GM18498 (cell line): ENCODE results near the gene RAI1.

Experiments used
- ATAC-seq: cut with Tn5 transposase; IDR thresholded peaks from one replicate; pipeline ENCODE4 v1.9.1; 2021; ENCODE audit warnings: mild to moderate bottlenecking, moderate library complexity; ENCODE audit not compliant: unreplicated experiment

Gene RAI1

DNA sequence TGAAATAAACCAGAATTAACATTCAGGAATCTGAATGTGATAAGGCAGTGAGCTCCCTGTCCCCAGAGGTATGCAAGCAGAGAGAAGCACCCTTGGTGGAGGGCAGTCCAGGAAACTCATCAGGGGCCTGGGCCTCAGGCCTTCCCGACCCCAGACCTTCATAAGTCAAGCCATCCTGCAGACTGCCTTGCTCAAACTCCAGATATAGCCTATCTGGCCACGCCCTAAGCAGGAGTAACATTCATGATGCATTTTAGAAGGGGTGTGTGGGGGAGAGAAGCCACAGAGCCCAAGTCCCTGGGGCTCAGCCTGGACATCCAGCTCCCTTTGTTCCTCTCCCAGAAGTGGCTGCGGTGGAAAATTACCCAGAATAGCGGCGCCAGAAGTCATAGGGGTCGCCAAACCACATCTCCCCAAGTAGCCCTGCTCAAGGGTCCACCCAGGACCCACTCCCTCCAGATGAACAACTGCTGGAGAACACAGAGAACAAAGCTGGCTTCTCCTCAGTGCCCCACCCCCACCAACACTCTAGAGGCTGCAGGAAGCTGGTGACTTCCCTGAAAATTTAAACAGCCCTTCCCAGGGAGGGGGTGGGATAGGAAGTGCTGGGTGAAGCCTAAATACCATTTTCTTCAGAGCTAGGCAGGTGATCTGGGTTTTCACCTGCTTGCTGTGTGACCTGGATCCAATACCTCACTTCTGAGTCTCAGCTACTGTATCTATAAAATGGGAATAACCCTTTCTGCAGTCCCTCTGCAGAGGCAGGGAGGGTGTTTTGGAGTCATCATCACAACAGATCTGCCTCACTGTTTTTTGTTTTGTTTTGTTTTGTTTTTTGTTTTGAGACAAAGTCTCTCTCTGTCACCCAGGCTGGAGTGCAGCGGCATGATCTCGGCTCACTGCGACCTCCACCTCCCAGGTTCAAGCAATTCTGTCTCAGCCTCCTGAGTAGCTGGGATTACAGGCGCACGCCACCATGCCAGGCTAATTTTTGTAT lies 157.0 kb downstream of the RAI1 start:
- no peak for ATAC-seq

DNA sequence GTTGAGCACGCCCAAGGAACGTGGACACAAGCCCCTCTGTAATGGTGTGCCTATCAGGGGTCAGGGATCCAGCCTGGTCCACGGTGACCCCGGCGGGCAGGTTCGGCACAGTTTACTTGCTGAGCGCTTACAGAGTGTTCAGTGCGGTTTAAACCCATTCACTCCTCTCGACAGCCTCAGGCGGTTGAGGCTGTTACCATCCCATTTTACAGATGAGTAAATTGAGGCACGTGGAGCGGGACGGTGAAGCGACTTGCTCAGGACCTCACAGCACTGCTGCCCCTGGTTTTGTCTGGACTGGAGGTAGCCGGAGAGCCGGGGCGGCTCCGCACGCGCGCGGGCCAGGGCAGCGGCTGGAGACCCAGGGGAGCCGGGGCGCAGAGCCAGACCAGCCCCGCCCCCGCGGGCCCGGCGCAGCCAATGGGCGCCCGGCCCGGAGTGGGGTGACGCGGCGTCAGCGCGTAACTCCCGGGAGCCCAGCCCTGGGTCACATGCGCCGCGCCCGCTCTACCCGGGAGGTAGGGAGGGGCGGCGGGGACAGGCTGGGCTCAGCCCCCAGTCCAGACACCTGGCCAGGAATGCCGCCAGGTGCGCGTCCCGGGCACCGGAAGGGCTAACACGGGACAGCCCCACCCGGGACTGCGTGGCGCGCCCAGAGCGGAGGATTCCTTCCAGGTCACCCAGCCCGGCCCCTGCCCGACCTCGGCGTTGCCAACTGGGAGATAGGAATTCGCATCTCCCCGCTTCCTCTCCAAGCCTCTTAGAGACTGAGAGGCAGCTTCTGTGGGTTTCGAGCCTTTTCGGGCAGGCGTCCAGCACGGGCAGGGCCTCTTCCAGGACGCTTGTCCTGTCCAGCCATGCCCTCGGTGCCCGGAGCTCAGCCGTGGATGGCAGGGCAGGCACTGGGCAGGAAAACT lies 158.8 kb downstream of the RAI1 start:
- ATAC-seq, result peak; percentile 60

DNA sequence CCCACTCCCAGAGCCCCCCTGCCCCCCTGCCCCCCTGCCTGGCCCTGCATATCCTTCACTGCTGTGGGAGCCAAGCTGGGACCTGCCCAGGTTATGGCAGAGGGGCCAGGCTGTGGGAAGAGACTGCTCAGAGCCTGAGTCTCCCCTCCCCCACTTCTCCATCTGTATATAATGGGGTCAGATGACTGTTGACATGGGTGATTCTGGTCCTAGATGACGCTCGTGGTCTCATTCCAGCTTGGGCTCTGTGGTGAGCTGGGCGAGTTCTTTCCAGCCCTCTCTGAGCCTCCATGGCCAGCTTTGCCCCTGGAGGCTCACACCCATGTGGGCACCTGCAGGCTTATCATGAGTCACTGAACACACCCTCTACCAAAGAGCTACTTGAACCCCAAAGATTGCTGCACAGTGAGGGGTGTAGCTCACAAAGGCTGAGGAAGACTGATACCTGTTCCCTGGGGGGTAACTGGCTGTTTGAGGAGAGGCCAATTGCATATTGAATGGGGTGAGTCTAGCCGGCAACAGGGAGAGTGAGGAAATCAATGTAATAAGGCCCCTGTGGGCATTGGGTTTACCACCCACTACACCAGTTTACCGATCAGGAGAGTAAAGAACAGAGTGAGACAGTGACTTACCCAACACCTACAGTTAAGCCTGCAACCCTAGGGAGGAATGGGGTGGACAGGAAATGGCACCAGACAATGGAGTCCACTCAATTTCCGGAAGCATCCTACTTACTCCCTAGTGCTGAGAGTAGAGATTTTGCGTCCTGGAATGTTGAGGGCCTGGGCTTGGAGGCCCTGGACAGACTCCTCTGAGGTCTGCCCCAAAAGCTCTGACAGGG lies 159.7 kb downstream of the RAI1 start:
- no peak for ATAC-seq

DNA sequence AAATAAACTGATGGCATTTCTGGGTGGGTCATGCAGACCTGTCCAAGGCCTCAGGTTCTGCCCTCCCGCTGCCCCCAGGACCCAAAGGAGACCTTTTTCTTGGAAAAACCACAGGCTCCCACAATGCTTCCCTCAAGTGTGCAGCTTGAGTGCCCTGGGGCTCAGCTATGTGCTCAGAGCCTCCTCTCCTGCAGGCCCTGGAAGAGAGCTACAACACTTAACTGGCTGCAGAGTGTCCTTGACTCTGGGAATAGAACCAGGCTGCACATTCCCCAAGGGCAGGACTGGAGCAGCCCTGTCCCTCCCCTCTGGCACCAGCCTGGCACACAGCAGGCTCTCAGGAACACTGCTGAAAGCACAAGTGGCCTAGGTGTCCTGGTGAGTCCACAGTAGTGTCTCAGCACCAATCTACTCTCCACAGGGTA lies 160.4 kb downstream of the RAI1 start:
- ATAC-seq, result no peak

DNA sequence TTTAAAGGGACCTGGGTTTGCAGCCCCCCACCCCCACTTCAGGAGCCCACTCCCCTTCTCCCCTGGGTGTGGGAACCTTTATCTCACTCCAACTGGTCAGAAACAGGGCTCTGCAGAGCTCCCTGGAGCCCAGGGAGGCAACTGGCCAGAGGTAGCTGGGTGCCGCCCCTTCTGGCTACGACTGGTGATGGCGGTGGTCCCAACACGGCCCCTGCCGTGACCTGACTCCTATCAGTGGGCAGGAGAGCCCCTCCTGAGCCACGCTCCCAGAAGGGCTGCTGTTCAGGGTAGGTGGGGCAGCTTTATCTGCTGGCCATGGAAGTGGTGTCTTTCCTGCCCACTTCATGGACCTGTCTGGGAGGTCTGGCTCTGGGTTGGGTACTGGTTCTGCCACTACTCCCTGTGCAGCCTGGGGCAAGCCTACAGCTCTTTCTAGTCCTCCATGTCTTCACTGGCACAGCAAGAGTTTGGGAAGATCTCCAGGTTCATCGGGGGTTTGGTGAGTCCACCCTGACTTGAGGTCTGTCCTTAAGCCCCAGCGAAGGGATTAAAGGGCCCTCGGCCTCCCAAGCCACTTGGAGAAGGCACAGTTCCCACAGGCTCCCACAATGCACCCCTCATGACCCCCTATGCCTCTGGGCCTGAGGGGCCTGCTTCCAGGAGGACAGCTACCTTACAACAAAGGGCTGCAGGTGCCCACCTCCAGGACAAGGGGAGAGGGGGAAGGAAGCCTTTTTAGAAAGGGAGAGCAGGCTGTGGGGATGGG lies 161.0 kb downstream of the RAI1 start:
- no peak for ATAC-seq

DNA sequence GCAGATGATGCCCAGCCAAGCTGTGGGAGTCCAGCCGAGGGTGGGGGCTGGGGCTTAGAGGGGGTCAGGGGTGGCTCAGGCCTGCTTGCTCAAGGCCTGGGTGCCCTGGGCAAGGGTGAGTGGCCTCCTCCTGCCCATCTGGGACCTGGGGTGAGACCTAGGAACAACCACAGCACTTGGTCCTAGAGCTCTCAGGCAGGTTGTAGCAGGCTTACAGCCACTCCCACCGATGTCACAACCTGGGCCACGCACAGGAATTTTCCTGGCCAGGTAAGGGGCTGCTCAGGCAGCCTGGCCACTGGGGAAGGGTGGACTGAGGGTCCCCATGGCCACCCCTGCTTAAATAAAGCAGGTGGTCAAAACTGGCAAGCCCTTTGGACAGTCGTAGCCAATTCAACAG lies 161.8 kb downstream of the RAI1 start:
- ATAC-seq, result no peak

DNA sequence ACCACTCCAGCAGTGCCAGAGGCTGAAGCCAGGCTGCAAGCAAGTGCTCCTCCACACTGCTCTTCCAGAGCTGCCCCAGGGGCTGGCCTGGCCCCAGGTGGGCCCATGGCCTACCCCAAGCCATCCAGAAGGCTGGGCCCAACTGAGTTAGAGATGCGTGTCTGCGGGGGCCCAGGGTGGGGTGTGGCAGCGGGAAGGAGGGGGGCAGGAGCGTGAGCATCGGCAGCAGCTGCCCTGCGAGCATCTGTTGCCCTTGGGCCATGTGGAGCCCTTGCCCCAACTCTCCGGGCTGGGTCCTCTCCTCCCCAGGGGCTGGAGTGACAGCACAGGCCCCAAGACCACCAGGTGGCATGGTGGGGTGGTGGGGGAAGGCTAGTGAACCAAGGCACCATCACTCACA lies 162.8 kb downstream of the RAI1 start:
- no peak for ATAC-seq

DNA sequence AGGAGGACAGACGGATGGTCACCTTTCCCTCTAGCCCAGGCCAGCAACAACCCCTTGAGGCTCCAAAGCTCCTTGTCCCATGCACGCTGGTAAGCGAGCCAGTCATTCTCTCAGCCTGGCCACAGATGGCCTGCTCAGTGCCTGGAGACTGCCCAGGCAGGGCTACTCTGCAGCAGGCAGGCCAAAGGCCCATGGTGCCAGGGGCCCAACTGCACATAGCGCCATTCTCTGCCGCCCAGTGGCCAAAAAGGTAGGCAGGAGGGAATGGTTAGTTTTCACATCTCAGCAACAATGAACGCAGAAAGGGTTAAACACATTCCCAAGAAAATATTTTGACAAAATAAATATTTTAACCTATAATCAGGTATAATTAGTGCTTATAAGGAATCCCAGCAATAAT lies 163.2 kb downstream of the RAI1 start:
- no peak for ATAC-seq

DNA sequence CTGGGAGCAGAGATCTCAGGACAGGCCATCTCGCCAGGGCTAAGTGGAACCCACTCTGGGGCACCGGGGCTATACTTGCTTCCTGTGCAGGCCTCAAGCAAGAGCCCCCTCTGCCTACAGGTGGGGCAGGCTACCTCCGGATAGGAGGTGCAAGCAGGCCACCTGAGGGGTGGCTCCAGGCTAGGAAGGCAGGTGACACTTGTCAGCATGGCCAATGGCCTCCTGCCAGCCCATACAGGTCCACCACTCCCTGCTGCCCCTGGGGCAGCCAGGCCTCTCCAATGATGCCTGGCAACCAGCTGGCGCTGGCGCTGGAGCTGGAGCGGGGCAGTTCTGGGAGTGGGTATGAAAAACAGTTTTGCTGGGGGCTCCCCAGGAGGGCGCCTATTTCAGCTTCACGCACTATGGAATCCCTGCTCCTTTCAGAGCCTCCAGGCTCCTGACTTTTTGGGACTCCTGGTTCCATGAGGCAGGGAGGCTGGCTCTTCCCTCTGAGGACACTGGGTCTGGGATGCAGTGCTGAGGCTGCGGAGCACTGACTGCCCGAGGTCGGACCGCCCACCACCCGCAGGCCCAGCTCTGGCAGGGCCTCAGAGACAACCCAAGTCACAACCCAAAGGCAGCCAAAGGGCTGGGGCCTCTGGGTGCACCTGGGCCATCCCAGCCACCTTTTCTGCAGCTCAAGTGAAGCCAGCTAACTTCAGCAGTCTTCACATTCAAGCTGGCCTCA lies 164.0 kb downstream of the RAI1 start:
- no peak for ATAC-seq

DNA sequence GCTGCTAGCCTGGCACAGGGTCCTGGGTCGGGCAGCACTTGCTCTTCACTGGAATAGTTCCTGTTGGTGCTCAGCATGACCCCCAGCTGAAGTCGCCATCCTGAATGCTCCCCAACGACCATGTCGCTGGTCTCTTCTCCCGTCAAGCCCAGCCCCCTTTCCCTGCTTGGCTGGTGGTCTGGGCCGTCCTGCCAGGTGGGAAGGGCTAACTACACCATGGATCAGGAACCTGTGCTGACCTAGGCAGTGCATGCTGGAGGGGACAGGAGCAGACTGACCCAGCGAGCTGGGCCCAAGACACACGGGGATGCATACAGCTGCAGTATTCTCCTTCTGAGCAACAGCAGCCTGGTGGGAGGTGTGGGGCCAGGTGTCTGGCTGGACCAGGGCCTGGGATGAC lies 164.7 kb downstream of the RAI1 start:
- ATAC-seq, result no peak

DNA sequence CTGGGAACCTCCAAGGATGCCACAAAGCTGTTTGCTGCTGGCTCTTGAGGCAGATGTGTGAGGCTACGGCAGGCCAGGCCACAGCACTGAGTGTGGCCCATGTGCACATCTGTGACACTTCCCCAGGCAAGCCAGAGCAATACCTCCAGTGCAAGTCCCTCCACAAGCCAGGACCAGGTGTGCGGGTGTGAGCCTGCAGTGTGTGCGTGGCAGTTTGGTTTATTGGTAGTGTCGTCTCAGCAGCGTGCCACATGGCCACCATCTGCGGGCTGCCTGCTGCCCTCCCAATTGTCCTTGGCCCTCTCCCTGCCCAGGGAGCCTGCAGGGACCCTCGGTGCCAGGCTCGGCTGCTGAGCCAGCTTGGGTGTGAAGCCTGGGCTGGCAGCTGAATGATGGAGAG lies 165.4 kb downstream of the RAI1 start:
- ATAC-seq, result no peak

DNA sequence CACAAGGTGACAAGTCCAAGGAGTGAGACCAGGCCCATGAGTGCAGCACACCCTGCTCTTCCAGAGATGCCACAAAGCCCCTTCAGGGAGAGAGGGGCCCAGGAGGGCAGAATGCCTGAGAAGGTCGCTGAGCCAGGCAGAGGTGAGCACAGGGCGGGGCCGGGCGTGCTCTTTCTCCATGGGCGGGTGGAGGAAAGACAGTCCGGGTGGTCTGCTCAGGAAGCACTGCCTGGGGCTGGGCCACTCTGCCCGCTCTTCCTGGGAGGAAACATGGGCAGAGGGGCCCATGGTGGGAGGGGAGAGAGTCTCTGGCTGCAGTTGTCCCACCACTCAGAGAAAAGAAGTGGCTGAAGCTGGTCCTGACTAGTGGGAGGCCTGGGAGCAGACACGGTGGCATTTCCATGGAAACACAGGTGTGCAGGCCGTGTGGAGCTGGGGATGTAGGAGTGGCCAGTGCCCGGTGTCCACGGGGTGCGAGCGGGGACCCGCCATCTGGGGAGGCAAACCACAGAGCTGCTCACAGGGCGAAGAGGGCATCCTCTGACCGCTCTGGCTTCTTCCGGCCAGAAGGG lies 165.9 kb downstream of the RAI1 start:
- ATAC-seq, result no peak

DNA sequence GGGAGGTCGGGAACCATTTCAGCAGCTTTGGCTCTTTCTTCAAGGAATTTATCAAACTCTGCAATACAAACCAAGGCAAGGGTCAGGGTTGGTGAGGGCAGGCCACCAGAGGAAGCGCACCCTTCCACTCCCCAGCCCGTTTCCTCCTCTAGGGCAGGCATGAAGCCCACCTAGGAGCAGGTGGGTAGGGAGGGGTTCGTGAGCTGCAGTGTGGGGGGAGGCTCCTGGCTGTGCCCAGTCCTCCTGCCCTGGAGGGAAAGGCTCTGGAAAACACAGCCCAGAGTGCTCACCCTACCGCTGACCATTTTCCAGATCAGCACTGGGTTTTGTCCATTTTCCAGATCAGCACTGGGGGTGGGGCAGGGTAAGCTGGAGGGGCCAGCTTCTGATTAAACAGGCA lies 166.5 kb downstream of the RAI1 start:
- no peak for ATAC-seq

DNA sequence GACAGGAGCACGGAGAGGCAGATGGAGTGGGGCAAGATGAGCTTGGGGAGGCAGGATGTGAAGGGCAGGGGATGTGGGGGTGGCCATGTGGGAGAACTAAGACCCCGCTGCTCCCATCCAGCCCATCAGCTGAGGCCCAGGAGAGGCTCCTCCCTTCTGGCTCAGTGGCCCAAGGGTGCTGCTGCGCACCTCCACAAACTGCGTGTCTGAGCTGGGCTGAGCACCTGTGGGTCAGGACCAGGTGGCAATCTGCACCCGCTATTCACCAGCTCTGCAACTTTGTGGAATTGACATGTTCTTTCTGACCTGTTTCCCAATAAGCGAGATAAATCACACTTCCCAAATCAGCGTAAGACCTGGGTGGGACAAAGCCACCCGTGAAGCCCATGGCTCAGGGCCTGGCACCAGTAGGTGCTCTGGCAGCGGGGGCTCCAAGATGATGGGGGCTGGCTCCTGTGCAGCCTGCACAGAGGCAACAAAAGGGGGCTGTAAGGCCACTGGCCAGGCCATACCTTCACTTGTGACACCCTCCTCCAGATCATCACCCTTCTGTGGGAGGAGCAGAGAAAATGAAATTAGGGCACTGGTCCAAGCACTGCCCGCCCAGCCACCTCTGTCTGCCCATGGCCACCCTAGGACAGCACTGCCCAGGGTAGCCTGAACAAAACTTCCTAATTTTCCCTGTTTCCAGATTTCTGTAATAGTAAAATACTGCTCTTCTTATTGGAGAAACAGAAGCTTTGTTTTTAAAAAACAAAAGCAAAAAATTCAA lies 167.2 kb downstream of the RAI1 start:
- ATAC-seq, result no peak

DNA sequence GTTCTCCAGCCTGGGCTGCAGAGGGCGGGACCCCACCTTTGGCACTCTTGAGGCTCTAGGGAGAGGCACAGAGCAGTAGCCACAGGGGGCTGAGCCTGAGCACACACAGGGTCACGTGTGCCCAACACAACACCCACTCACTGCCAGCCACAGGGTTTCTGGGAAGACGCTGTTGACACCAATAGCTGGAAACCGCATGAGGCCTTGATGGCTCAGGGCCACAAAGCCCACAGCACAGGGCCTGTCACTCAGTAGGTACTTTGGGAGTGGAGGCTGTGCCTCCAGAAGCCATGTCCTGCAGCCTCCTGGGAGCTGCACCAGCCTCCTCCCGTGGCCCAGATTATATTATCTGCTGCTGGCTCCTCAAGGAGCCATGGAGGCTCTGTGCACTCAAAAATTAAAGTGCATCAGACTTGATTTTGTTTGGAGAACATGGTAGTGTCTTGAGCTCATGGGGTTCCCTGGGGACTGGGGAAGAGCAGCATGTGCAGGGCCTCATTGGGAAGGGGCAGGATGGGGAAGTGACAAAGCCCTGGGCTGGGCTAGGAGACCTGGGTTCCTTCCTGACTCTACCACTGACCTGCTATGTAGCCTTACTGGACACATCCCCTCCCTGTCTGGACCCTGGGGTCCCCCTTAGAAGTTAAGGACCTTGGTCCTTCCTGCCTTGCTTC lies 168.0 kb downstream of the RAI1 start:
- peak; percentile 61 for ATAC-seq

DNA sequence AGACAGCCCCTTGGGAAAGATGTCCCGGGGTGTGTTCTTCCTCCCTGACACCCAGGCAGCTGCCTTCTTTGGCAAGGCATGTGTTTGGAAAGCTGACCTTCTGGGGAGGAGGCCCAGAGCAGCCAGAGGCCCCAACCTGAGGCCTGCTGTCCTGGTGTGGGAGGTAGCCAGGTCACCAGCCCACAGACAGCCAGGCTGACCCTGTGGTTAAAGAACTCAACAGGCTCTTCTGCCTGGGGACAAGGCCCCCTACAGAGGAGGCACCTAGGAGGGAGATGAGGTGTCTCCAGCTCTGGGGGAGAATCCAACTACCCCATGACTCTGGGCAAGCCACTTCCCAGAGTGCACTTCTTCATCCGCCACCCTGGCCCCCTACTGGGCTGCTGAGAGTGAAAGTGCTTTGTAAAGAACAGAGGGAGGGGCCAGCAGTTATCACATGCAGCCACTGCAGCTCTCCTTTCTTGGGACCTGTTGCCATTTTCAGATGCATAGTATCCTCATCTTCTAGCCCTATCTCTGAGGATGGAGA lies 168.7 kb downstream of the RAI1 start:
- ATAC-seq, result no peak
